SK-N-MC (cell line): Measurements from ENCODE around the gene GPC6.

Experiments used
- EZH2 ChIP-seq: fragments of 200-600 bp; sonication (generic); IDR thresholded peaks from one replicate; pipeline ENCODE4 v1.6.1; 2017; ENCODE audit warnings: antibody characterized with exemption
- FOXP2 ChIP-seq: optimal IDR thresholded peaks from 2 replicates; pipeline ENCODE3; 2011; ENCODE audit warnings: mild to moderate bottlenecking, moderate library complexity; ENCODE audit not compliant: insufficient read depth; ENCODE audit errors: extremely low read length, control extremely low read depth
- POLR2AphosphoS5 ChIP-seq: IDR thresholded peaks from 2 replicates; pipeline ENCODE4 v1.6.1; 2012; ENCODE audit warnings: mild to moderate bottlenecking, low read depth, low read length, borderline replicate concordance

GRCh38 chr13:93355094-93355493 lies 128.5 kb downstream of the GPC6 start:
- no peak for TF ChIP-seq POLR2AphosphoS5
- TF ChIP-seq FOXP2: no peak
- TF ChIP-seq EZH2: no peak
